ENCODE results near the gene GALNT7. TPM values are rescaled to one million over a fixed set of nuclear protein-coding genes. Genes with fewer than 3 reads are reported as not detected.

The GALNT7 gene
- polyA plus RNA-seq, 1 donor from 2014 or later, result 15.0 TPM

GRCh38 chr4:173226401-173226888, 57.8 kb downstream of the GALNT7 start:
- Histone ChIP-seq H3K36me3 (ENCODE audit: insufficient read depth, low read length) (no peaks in the 10 kb centered on the region), H3K4me2 (ENCODE audit: low read length) (no peak overlapping the region), H3K9me2 (ENCODE audit: insufficient read depth, low read length) (no peaks in the 10 kb centered on the region), H3F3A (ENCODE audit: insufficient read depth, low read length, poor library complexity, severe bottlenecking) (no peaks in the 10 kb centered on the region), H2AFZ (ENCODE audit: low read depth, low read length) (no peak overlapping the region), H4K20me1 (ENCODE audit: insufficient read depth) (no peaks in the 10 kb centered on the region), H3K27me3 (ENCODE audit: insufficient read depth, low read depth, low read length) (no peaks in the 10 kb centered on the region), H3K27ac (ENCODE audit: low read length) (no peak overlapping the region), H3K79me2 (replicated peaks; ENCODE audit: insufficient read depth, low read length) (peaks cover 2% of the 10 kb centered on the region), H3K9ac (ENCODE audit: low read length) (no peak overlapping the region), H3K4me3 (ENCODE audit: low read length) (no peak overlapping the region), H3K9me3 (ENCODE audit: low read length) (no peaks in the 10 kb centered on the region)
- no peak for TF ChIP-seq TAF1 (IDR thresholded peaks at IDR 0.05; ENCODE audit: low read depth)

DNA sequence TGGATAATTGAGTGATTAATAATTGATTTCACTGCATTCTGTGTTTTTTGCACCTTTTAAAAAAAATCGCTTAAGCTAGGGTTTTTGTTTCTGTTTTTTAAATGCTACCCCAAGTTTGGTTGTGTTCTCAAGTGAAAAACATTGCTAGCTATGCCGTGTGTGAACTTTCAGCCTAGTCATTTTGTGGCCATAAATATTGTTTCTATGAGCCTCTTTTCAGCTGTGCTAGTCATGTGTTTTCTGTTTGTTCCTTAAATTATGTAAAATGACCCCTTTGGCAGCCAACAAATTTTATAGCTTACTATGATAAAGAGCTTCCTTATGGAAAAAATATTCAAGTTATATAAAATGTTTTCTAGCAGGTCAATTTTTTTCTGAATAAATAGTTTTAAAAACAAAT, 59.1 kb downstream of the GALNT7 start:
- peaks cover 7% of the 10 kb centered on the region for H3K79me2 ChIP-seq (replicated peaks; ENCODE audit: insufficient read depth, low read length)
- H3K4me3 ChIP-seq (ENCODE audit: low read length), result no peak overlapping the region
- H3K9ac ChIP-seq (ENCODE audit: low read length), result no peak overlapping the region
- H2AFZ ChIP-seq (ENCODE audit: low read depth, low read length), result no peak overlapping the region
- H3K9me3 ChIP-seq (ENCODE audit: low read length), result no peaks in the 10 kb centered on the region
- TF ChIP-seq POLR2AphosphoS5 (IDR thresholded peaks at IDR 0.05) (no peak), MXI1 (conservative IDR thresholded peaks at IDR 0.05; ENCODE audit: poor library complexity, severe bottlenecking) (no peak), SMC3 (conservative IDR thresholded peaks at IDR 0.05; ENCODE audit: poor library complexity) (no peak), EP300 (conservative IDR thresholded peaks at IDR 0.05; ENCODE audit: poor library complexity, severe bottlenecking) (no peak), RAD21 (conservative IDR thresholded peaks at IDR 0.05) (no peak), REST (IDR thresholded peaks at IDR 0.05; ENCODE audit: borderline replicate concordance) (no peak), TAF1 (IDR thresholded peaks at IDR 0.05; ENCODE audit: low read depth) (no peak), EZH2 (IDR thresholded peaks at IDR 0.05; ENCODE audit: borderline replicate concordance, insufficient read depth, low read length, poor library complexity, severe bottlenecking) (no peak)
- TF ChIP-seq, protein P1, sequence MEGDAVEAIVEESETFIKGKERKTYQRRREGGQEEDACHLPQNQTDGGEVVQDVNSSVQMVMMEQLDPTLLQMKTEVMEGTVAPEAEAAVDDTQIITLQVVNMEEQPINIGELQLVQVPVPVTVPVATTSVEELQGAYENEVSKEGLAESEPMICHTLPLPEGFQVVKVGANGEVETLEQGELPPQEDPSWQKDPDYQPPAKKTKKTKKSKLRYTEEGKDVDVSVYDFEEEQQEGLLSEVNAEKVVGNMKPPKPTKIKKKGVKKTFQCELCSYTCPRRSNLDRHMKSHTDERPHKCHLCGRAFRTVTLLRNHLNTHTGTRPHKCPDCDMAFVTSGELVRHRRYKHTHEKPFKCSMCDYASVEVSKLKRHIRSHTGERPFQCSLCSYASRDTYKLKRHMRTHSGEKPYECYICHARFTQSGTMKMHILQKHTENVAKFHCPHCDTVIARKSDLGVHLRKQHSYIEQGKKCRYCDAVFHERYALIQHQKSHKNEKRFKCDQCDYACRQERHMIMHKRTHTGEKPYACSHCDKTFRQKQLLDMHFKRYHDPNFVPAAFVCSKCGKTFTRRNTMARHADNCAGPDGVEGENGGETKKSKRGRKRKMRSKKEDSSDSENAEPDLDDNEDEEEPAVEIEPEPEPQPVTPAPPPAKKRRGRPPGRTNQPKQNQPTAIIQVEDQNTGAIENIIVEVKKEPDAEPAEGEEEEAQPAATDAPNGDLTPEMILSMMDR (IDR thresholded peaks at IDR 0.05; ENCODE audit: poor library complexity, severe bottlenecking), result no peak
- no peaks in the 10 kb centered on the region for H3K9me2 ChIP-seq (ENCODE audit: insufficient read depth, low read length)
- H3K27ac ChIP-seq (ENCODE audit: low read length), result no peak overlapping the region
- H3K36me3 ChIP-seq (ENCODE audit: insufficient read depth, low read length), result no peaks in the 10 kb centered on the region
- H3K4me2 ChIP-seq (ENCODE audit: low read length), result no peak overlapping the region
- no peaks in the 10 kb centered on the region for H3F3A ChIP-seq (ENCODE audit: insufficient read depth, low read length, poor library complexity, severe bottlenecking)
- no peaks in the 10 kb centered on the region for H3K27me3 ChIP-seq (ENCODE audit: insufficient read depth, low read depth, low read length)
- no peaks in the 10 kb centered on the region for H4K20me1 ChIP-seq (ENCODE audit: insufficient read depth)

GRCh38 chr4:173230062-173230461, 61.5 kb downstream of the GALNT7 start:
- peaks cover 7% of the 10 kb centered on the region for H3K79me2 ChIP-seq (replicated peaks; ENCODE audit: insufficient read depth, low read length)
- no peaks in the 10 kb centered on the region for H3K27me3 ChIP-seq (ENCODE audit: insufficient read depth, low read depth, low read length)
- H3K9ac ChIP-seq (ENCODE audit: low read length), result no peak overlapping the region
- H4K20me1 ChIP-seq (ENCODE audit: insufficient read depth), result no peaks in the 10 kb centered on the region
- H3K27ac ChIP-seq (ENCODE audit: low read length), result no peak overlapping the region
- TF ChIP-seq TAF1 (IDR thresholded peaks at IDR 0.05; ENCODE audit: low read depth) (no peak), POLR2AphosphoS5 (IDR thresholded peaks at IDR 0.05) (no peak), RAD21 (conservative IDR thresholded peaks at IDR 0.05) (no peak), EZH2 (IDR thresholded peaks at IDR 0.05; ENCODE audit: borderline replicate concordance, insufficient read depth, low read length, poor library complexity, severe bottlenecking) (no peak), REST (IDR thresholded peaks at IDR 0.05; ENCODE audit: borderline replicate concordance) (no peak), MXI1 (conservative IDR thresholded peaks at IDR 0.05; ENCODE audit: poor library complexity, severe bottlenecking) (no peak), EP300 (conservative IDR thresholded peaks at IDR 0.05; ENCODE audit: poor library complexity, severe bottlenecking) (no peak), SMC3 (conservative IDR thresholded peaks at IDR 0.05; ENCODE audit: poor library complexity) (no peak)
- TF ChIP-seq, protein P1 (IDR thresholded peaks at IDR 0.05; ENCODE audit: poor library complexity, severe bottlenecking), result no peak
- H3F3A ChIP-seq (ENCODE audit: insufficient read depth, low read length, poor library complexity, severe bottlenecking), result no peaks in the 10 kb centered on the region
- H3K36me3 ChIP-seq (ENCODE audit: insufficient read depth, low read length), result no peaks in the 10 kb centered on the region
- H2AFZ ChIP-seq (ENCODE audit: low read depth, low read length), result no peak overlapping the region
- H3K9me3 ChIP-seq (ENCODE audit: low read length), result no peaks in the 10 kb centered on the region
- no peak overlapping the region for H3K4me2 ChIP-seq (ENCODE audit: low read length)
- no peaks in the 10 kb centered on the region for H3K9me2 ChIP-seq (ENCODE audit: insufficient read depth, low read length)
- no peak overlapping the region for H3K4me3 ChIP-seq (ENCODE audit: low read length)

All from neural cell (in vitro differentiated cells).